ENCODE results near the gene CX3CR1.

DNA sequence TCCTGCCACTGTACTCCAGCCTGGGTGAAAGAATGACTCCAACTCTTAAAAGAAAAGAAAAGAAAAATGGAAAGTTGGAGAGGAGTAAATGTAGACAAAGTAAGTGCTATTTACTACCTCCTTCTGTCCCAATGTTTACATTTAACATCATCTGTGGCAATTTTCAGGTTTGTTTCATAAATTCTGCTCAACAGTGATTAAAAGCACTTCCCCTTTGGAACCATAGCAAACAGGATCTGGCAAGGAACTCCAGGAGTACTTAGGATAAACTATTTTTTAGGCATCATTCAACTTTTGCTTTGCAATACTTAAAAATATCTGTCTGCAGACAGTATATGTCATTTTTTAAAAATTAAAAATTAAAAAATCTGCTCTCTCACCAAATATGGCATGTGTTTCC lies 5.5 kb upstream of the CX3CR1 start:
- TF ChIP-seq POLR2A (IDR thresholded peaks at IDR 0.05) (no peak), CTCF (IDR thresholded peaks at IDR 0.05) (no peak)

Measured in uterus (tissue), 2 donors.